Caki2 (cell line): ENCODE measurements around the gene IQSEC1. TPM values are rescaled to one million over a fixed set of nuclear protein-coding genes. Genes with fewer than 3 reads are reported as not detected.
"Not testable (repeated sequence)": the region's sequence is repeated elsewhere in the genome, so short reads cannot be mapped to it uniquely, and the experiment has no call there.

Experiments
- DNase-seq: peaks from one replicate; pipeline ENCODE4 v3.0.0-alpha.2; 2015; ENCODE audit warnings: low read depth
- in situ Hi-C: cut with HindIII; loops from 2 replicates; pipeline ENCODE4 v1.10.0; 2016; ENCODE audit warnings: low sequenced_read_pairs, low pct_unique_long_range_greater_than_20kb, mixed read lengths
- total RNA-seq: library from RNA; depleted of rRNA; stranded (reverse); fragments of >200 nt; shearing (Covaris generic); gene quantifications from 2 replicates; pipeline ENCODE4 v1.2.3, GENCODE V29; 2014; ENCODE audit warnings: low replicate concordance

IQSEC1 gene
- total RNA-seq, 1 experiment from 2014 or later: 3.2 TPM

DNA sequence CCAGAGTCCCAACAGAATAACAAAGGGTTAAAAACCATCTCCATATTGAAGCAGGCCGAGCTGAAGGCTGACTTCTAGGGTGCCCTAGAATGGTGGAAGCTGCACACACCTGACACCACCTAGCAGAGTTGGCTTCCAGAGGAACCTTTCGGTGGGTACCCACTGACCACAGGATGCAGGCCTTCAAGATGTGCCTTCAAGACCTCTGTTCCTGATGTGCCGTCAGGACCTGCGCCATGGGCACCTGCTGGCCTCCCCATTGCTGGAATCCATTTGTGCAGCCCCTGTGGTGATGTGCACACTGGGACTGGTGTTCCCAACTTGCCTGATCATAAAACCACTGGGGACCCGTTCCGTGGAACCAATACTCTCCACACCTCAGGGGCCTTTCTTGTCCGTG, 196.2 kb downstream of the IQSEC1 start:
- no peak for DNase-seq
- in situ Hi-C loops: no loop called here

GRCh38 chr3:12875857-12876836, 197.1 kb downstream of the IQSEC1 start:
- in situ Hi-C loops: no loop called here

GRCh38 chr3:12871404-12871983, 201.7 kb downstream of the IQSEC1 start:
- no peak for DNase-seq
- in situ Hi-C loops: no loop called here

More at GRCh38 chr3:12875857-12876836, 197.1 kb downstream of the IQSEC1 start:
- no peak for DNase-seq

DNA sequence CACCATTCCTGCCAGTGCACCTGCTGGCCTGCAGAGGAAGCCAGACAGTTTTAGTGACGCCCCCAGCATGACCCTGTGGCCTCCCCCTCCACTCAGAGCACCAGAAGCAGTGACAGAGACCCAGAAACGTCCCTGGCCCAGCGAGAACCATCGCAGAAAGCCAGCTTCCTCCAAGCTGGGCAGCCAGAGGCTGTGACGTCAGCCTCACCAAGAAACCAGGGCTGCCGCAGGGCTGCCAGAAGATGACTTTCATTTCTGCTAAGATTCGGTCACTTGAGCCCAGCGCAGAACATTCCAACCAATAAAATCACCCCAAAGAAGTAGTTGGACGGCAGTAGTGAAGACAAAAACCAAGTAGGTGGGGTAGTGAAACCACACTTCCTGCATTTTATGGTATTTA, 202.3 kb downstream of the IQSEC1 start:
- in situ Hi-C loops: no loop called here
- DNase-seq: no peak

- in situ Hi-C loops: no loop called here
- peak; percentile 33 for DNase-seq
These were observed 204.1 kb downstream of the IQSEC1 start for GRCh38 chr3:12869035-12869621.

GRCh38 chr3:12868039-12869034, 204.9 kb downstream of the IQSEC1 start:
- DNase-seq: peak; percentile 90
- in situ Hi-C loops: no loop called here

- in situ Hi-C loops: no loop called here
- DNase-seq: no peak
These were observed 206.4 kb downstream of the IQSEC1 start for GRCh38 chr3:12866836-12867235.

GRCh38 chr3:12865271-12865670, 208.0 kb downstream of the IQSEC1 start:
- no peak for DNase-seq
- in situ Hi-C loops: no loop called here

- in situ Hi-C loops: no loop called here
- no peak for DNase-seq
These were observed 210.8 kb downstream of the IQSEC1 start for GRCh38 chr3:12862387-12862786.

DNA sequence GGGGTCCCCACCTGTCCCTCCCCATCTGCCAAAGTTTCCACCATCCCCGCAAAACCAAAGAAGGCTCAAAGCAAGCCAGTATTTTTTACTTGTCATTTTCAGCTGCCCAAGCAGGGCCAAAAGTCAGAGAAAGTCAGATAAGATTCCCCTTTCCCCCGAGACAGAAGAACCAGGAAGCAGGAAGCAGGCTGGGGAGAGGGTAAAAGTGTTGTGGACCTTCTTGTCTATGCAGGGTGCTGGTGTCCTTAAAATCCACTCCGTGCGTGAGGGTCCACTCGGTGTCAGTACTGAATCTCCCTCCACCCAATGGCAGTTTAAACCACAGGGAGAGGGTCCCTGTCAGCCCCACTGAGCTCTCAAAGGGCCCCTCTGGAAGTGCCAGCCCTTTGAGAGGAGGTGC, 211.6 kb downstream of the IQSEC1 start:
- in situ Hi-C loops: no loop called here
- DNase-seq: no peak

DNA sequence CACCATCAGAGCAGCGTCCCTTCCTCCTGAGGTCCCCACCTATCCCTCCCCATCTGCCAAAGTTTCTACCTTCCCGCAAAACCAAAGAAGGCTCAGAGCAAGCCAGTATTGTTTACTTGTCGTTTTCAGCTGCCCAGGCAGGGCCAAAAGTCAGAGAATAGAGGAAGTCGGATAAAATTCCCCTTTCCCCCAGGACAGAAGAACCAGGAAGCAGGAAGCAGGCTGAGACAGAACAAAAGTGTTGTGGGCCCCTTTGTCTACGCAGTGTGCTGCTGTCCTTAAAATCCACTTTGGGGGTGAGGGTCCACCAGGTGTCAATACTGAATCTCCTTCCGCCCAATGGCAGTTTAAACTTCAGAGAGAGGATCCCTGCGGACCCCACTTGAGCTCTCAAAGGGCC, 213.4 kb downstream of the IQSEC1 start:
- DNase-seq: no peak
- in situ Hi-C loops: no loop called here

GRCh38 chr3:12856626-12857025, 216.6 kb downstream of the IQSEC1 start:
- no peak for DNase-seq
- in situ Hi-C loops: no loop called here

- DNase-seq: no peak
- in situ Hi-C loops: no loop called here
These were observed 218.7 kb downstream of the IQSEC1 start for GRCh38 chr3:12854565-12854964.

- in situ Hi-C loops, DNase-seq: not testable (repeated sequence)
These were observed 219.4 kb downstream of the IQSEC1 start for GRCh38 chr3:12853847-12854246.

DNA sequence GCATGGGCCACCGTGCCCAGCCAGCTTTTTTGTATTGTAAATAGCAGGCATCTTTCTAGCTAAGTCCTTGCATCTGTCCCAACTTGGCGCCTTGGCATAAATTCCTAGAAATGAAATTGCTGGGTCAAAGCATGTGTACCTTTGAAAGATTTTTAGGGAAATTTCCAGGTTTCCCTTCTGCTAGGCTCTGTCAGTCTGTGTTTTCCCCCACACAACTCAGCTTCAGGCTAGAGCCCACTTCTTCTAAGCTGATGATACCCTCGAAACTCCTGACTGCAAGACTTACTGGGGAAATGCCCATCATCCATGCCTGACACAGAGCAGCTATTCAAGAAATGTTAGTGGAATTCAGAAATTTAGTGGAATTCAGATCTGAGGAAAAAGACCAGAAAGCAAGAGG, 221.0 kb downstream of the IQSEC1 start:
- in situ Hi-C loops: no loop called here

More for the DNA sequence above, 221.0 kb downstream of the IQSEC1 start:
- no peak for DNase-seq
